GM12865 (cell line): ENCODE measurements around the gene SDC1.

Experiments used
- DNase-seq: peaks from one replicate; pipeline ENCODE4 v3.0.0; 2010; ENCODE audit warnings: low read depth
- H3K4me3 ChIP-seq: 2 replicates; pipeline ENCODE4 v1.5.1; 2011; ENCODE audit warnings: mild to moderate bottlenecking, low read depth, low read length, control low read depth
- CTCF ChIP-seq: IDR thresholded peaks from 2 replicates; pipeline ENCODE4 v1.5.1; 2011; ENCODE audit warnings: low read length, control low read depth, low read depth, inconsistent platforms; ENCODE audit not compliant: insufficient read depth; ENCODE audit errors: missing control alignments

Gene SDC1

GRCh38 chr2:20187331-20187730 is 37.6 kb downstream of the SDC1 start:
- TF ChIP-seq CTCF = no peak
- no peak overlapping the region for H3K4me3 ChIP-seq
- no peak for DNase-seq

GRCh38 chr2:20186855-20187187 is 38.1 kb downstream of the SDC1 start:
- no peak for TF ChIP-seq CTCF
- no peak for DNase-seq
- no peak overlapping the region for H3K4me3 ChIP-seq

- TF ChIP-seq CTCF = no peak
- no peak for DNase-seq
- H3K4me3 ChIP-seq = no peak overlapping the region
These were observed 38.7 kb downstream of the SDC1 start for GRCh38 chr2:20186078-20186854.

- no peak for DNase-seq
- no peak overlapping the region for H3K4me3 ChIP-seq
- TF ChIP-seq CTCF = no peak
These were observed 39.5 kb downstream of the SDC1 start for GRCh38 chr2:20185176-20186022.

- H3K4me3 ChIP-seq = no peak overlapping the region
- no peak for TF ChIP-seq CTCF
- DNase-seq = no peak
These were observed 40.6 kb downstream of the SDC1 start for GRCh38 chr2:20184067-20184938.

GRCh38 chr2:20183373-20183772 is 41.6 kb downstream of the SDC1 start:
- H3K4me3 ChIP-seq = no peak overlapping the region
- TF ChIP-seq CTCF = no peak
- DNase-seq = no peak
